H1 (cell line): ENCODE measurements around the gene PODN. TPM values are rescaled to one million over a fixed set of nuclear protein-coding genes. Genes with fewer than 3 reads are reported as not detected.

Source experiments
- polyA plus RNA-seq, 7 experiments: library from polyadenylated mRNA; depleted of rRNA in 3 of 7; stranded (reverse) in 5 of 7; unstranded in 2 of 7; fragments of >200 nt in 5 of 7; fragments of 200-250 nt in 2 of 7; gene quantifications; 1 replicate in 5 of 7; 2 replicates in 1 of 7; 4 replicates in 1 of 7; pipeline versions ENCODE4 v1.2.1 to v1.2.3, GENCODE V29; 2011 to 2013; ENCODE audit warnings: missing spikeins in 2 of 7, mixed read lengths in 2 of 7
- small RNA-seq: library from polyadenylated mRNA; stranded (forward); fragments of <200 nt; extraction: miRNeasy Mini kit (QIAGEN cat#:217004); gene quantifications from one replicate; pipeline ENCODE3, GENCODE V24; 2013; ENCODE audit not compliant: insufficient read depth
- total RNA-seq: library from RNA; stranded (reverse); fragmentation: NEBNext Ultra II Directional; extraction: Animal tissue kit (Norgen Biotek cat#: 25700); gene quantifications from 2 replicates; pipeline ENCODE4 v1.2.1, GENCODE V29; 2021

PODN gene
- total and polyA plus RNA-seq, 2 of the 8 experiments (the other 6 are each of a cell fraction or from before 2014, with no cell fraction given), result 0.11 to 0.17 TPM

Small RNAs within 50 kb of the gene (small RNA-seq; reads per million reads assigned to genes)
- not detected for gene HIGD1AP11

Other genes with a start within 250 kb of the PODN start
- gene ZYG11A, start 219.5 kb upstream of the PODN start, total RNA-seq, result 2.1 and 2.6 TPM in 2 replicates
- 0.77 and 0.89 TPM in 2 replicates for gene ZYG11A, start 219.5 kb upstream of the PODN start, polyA plus RNA-seq (2011; rRNA removed)
- gene ECHDC2, start 140.5 kb upstream of the PODN start, total RNA-seq, result 17.0 and 17.5 TPM in 2 replicates
- 19.4 and 28.5 TPM in 2 replicates for gene ECHDC2, start 140.5 kb upstream of the PODN start, polyA plus RNA-seq (2011; rRNA removed)
- 53.0 and 54.3 TPM in 2 replicates for gene SCP2, start 134.9 kb upstream of the PODN start, total RNA-seq
- gene SCP2, start 134.9 kb upstream of the PODN start, polyA plus RNA-seq (2011; rRNA removed), result 7.0 and 20.9 TPM in 2 replicates
- not detected in 2 replicates for gene SLC1A7, start 80.4 kb downstream of the PODN start, total RNA-seq
- gene SLC1A7, start 80.4 kb downstream of the PODN start, polyA plus RNA-seq (2011; rRNA removed), result 0.03 TPM in 1 of 2 replicates, not detected in the other
- 21.6 and 23.9 TPM in 2 replicates for gene CPT2, start 134.6 kb downstream of the PODN start, total RNA-seq
- 25.5 and 29.9 TPM in 2 replicates for gene CPT2, start 134.6 kb downstream of the PODN start, polyA plus RNA-seq (2011; rRNA removed)
- gene CZIB, start 158.4 kb downstream of the PODN start, total RNA-seq, result 46.5 and 46.8 TPM in 2 replicates
- 36.1 and 48.0 TPM in 2 replicates for gene CZIB, start 158.4 kb downstream of the PODN start, polyA plus RNA-seq (2011; rRNA removed)
- gene MAGOH, start 176.3 kb downstream of the PODN start, total RNA-seq, result 74.3 and 74.5 TPM in 2 replicates
- gene MAGOH, start 176.3 kb downstream of the PODN start, polyA plus RNA-seq (2011; rRNA removed), result 18.5 and 46.9 TPM in 2 replicates